ENCODE results near the gene SYNE3. TPM values are rescaled to one million over a fixed set of nuclear protein-coding genes. Genes with fewer than 3 reads are reported as not detected.

SYNE3 gene
- total and polyA plus RNA-seq, 9 of the 15 experiments (the other 6 are each of a cell fraction or from before 2014, with no cell fraction given), result 0.04 to 3.1 (median 0.55) TPM

GRCh38 chr14:95533391-95533821 is 17.0 kb upstream of the SYNE3 start (continued):
- peak; percentile 8; the same call in 1 of the 2 replicates for TF ChIP-seq MGA (IDR thresholded peaks at IDR 0.05)
- TF ChIP-seq FOXK1 (CRISPR knock-in tag; IDR thresholded peaks at IDR 0.05; ENCODE audit: borderline replicate concordance), result no peak
- no peak for TF ChIP-seq ZNF655 (CRISPR knock-in tag; IDR thresholded peaks at IDR 0.05)
- no peak for TF ChIP-seq MECOM (CRISPR knock-in tag; IDR thresholded peaks at IDR 0.05)
- TF ChIP-seq ETS1 (conservative IDR thresholded peaks at IDR 0.05; ENCODE audit: control insufficient read depth, low read depth, low read length), result 0 out of 2 replicates have a peak, but pooled peaks have one; percentile 20
- no peak for TF ChIP-seq NUFIP1 (IDR thresholded peaks at IDR 0.05; ENCODE audit: partially characterized antibody)
- 0 out of 2 replicates have a peak, but pooled peaks have one; percentile 18 for TF ChIP-seq NFE2 (IDR thresholded peaks at IDR 0.05; ENCODE audit: low read depth)
- peak; percentile 25; the same call in 1 of the 2 replicates for TF ChIP-seq ELF1 (tag; IDR thresholded peaks at IDR 0.05)
- TF ChIP-seq BRD9 (IDR thresholded peaks at IDR 0.05; ENCODE audit: low read depth, partially characterized antibody), result no peak
- 0 out of 2 replicates have a peak, but pooled peaks have one; percentile 24 for TF ChIP-seq TEAD4 (IDR thresholded peaks at IDR 0.05; ENCODE audit: low read length)
- no peak for TF ChIP-seq TEAD4 (CRISPR knock-in tag; IDR thresholded peaks at IDR 0.05; ENCODE audit: borderline replicate concordance)
- TF ChIP-seq TFAP4 (CRISPR knock-in tag; IDR thresholded peaks at IDR 0.05; ENCODE audit: borderline replicate concordance), result peak; percentile 85
- no peak for TF ChIP-seq ZNF311 (CRISPR knock-in tag; IDR thresholded peaks at IDR 0.05)
- 0 out of 2 replicates have a peak, but pooled peaks have one; percentile 14 for TF ChIP-seq MAFG (tag; conservative IDR thresholded peaks at IDR 0.05)
